ENCODE data around the gene ELL. TPM values are rescaled to one million over a fixed set of nuclear protein-coding genes. Genes with fewer than 3 reads are reported as not detected.
A peak's percentile ranks its signal among the peaks of the same experiment; 100 is the strongest.

ELL gene
- total RNA-seq, 1 donor from 2014 or later: 30.5 TPM

DNA sequence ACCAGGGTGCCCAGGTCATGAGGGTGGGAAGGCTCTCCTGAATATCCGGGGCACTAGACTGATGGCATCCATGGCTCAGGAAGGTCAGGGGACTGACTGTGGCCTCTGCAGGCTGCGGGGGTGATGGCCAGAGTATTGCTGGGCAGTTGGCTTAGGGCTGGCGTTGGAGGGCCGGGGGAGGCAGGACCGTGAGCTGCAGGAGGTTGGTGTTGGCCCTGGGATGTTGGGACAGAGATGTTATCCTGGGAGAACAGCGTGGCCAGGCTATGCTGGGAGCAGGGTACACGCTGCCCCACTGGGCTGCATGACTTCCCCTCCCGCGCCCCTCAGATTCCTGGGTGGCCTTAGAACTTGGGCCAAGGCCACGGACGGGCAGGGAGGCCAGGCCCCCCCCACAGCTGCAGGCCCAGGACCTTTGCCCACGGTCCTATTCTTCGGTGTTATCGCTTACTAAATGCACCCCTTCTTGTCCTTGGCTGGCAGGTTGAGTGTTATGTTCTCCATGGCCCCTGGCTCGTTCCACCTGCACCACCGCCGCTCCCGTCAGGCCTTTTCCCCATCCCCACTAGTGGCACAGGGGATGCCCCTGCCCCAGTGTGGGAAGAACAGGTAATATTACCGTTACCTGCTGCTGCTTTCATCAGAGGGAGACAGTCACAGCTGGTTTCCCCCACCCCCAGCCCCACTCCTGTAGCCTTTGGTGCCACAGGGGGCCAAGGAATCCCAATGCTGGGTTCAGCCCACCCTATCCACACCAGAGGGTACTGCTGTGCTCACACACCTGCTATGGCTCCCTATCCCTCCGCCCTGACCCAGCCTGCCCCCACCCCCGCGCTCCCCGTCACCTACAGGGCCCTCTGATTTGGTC, 80.7 kb downstream of the ELL start:
- peak overlapping the region in 1 of 2 donors; percentile 9 for H3K27ac ChIP-seq
- TF ChIP-seq, protein P1, sequence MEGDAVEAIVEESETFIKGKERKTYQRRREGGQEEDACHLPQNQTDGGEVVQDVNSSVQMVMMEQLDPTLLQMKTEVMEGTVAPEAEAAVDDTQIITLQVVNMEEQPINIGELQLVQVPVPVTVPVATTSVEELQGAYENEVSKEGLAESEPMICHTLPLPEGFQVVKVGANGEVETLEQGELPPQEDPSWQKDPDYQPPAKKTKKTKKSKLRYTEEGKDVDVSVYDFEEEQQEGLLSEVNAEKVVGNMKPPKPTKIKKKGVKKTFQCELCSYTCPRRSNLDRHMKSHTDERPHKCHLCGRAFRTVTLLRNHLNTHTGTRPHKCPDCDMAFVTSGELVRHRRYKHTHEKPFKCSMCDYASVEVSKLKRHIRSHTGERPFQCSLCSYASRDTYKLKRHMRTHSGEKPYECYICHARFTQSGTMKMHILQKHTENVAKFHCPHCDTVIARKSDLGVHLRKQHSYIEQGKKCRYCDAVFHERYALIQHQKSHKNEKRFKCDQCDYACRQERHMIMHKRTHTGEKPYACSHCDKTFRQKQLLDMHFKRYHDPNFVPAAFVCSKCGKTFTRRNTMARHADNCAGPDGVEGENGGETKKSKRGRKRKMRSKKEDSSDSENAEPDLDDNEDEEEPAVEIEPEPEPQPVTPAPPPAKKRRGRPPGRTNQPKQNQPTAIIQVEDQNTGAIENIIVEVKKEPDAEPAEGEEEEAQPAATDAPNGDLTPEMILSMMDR (IDR thresholded peaks at IDR 0.05): no peak
- H3K9me3 ChIP-seq: no peaks in the 10 kb centered on the region
- H3K27me3 ChIP-seq: no peaks in the 10 kb centered on the region
- peaks cover 25 to 34% of the 10 kb centered on the region in 2 donors for H3K36me3 ChIP-seq
- intact Hi-C loops (cut with DNase I): no loop called here
- no peak overlapping the region for H3K4me3 ChIP-seq
- peaks cover 12 to 27% of the 10 kb centered on the region in 2 donors for H3K4me1 ChIP-seq
- DNase-seq (ENCODE audit: low spot score in 2 of 2): no peak

DNA sequence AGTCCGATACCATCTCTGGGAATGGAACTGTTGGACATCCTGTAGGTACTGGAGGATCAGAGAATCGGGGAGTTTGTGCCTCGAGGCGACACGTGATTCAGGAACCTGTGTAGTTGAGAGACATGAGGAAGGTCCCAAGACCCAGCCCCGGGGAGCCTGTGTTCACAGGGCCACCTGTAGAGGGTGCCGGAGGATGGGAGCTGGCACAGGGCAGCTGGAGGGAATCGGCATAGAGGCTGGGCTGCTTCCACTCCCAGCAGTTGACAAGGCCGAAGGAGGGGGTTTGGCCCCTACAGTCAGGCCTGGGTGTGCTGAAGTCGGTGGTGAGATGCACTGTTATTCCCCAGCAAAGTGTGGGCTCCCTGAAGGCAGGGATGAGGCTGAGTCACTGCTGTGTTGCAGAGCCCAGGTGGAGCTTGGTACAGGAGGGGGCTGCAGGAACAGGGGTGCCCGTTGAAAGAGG, 81.4 kb downstream of the ELL start:
- intact Hi-C loops (cut with DNase I): no loop called here

DNA sequence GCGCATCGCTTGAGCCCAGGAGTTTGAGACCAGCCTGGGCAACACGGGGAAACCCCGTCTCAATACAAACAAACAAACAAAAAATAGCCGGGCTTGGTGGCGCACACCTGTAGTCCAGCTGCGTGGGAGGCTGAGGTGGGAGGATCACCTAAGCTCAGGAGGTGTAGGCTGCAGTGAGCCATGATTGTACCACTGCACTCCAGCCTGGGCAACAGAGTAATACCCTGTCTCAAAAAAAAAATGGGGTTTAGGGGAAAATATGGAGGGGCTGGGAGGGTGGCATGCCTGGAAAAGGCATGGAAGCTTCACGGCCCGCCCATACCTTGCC, 82.0 kb downstream of the ELL start:
- intact Hi-C loops (cut with DNase I): no loop called here
- Histone ChIP-seq H3K27ac (peak overlapping the region in 1 of 2 donors; percentile 86), H3K4me1 (peaks cover 12 to 27% of the 10 kb centered on the region in 2 donors), H3K36me3 (peaks cover 15 to 30% of the 10 kb centered on the region in 2 donors), H3K4me3 (no peak overlapping the region), H3K9me3 (no peaks in the 10 kb centered on the region), H3K27me3 (no peaks in the 10 kb centered on the region)
- no peak for DNase-seq (ENCODE audit: low spot score in 2 of 2)
- TF ChIP-seq, protein P1 (IDR thresholded peaks at IDR 0.05): no peak

More for the DNA sequence above, 81.4 kb downstream of the ELL start:
- TF ChIP-seq, protein P1 (IDR thresholded peaks at IDR 0.05): no peak
- Histone ChIP-seq H3K36me3 (peaks cover 20 to 34% of the 10 kb centered on the region in 2 donors), H3K4me3 (no peak overlapping the region), H3K9me3 (no peaks in the 10 kb centered on the region), H3K27me3 (no peaks in the 10 kb centered on the region), H3K4me1 (peaks cover 12 to 27% of the 10 kb centered on the region in 2 donors), H3K27ac (peak overlapping the region in 1 of 2 donors; percentile 9)
- DNase-seq (ENCODE audit: low spot score in 2 of 2): no peak

DNA sequence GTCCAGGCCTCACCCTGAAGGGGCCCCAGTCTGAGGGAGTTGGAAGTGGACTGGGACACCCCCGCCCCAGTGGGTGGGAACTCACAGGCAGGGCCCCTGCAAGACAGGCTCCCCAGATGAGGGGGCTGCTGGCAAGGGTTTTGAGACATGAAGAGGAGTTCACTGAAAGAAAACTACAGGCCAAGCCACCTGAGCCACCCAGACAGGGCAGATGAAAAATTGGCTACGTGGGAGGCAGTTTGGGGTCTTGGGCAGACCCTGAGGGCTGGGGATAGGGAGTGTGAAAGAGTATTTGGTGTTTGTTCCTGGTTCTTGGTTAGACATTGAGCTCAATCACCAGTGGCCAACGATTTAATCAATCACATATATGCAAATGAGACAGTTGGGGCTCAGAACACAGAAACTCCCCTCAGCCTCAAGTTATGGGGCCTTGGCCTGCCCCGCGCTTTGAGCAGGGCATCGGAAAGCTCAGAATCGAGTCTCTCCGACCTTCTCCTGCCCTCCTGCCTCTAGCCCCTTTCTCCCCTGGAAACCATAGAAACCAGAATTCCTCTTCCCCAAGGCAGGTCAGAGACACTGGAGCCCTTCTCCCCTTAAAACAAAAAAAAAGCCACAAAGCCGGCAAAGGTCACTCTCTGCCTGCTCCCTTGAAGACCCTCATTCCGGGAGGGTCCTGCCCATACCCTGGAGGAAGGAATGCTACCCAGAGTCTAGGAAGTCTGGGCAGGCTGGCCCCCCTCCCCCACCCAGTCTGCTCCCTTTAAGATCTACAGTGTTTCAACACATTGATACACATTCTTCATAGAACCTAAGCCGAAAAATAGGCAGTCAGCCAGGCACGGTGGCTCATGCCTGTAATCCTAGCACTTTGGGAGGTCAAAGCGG, 82.6 kb downstream of the ELL start:
- Histone ChIP-seq H3K36me3 (peaks cover 9 to 28% of the 10 kb centered on the region in 2 donors), H3K4me1 (peaks cover 12 to 27% of the 10 kb centered on the region in 2 donors), H3K9me3 (no peaks in the 10 kb centered on the region), H3K4me3 (peak overlapping the region in 1 of 2 donors; percentile 73), H3K27ac (peak overlapping the region; percentile 84 to 86), H3K27me3 (no peaks in the 10 kb centered on the region)
- no peak for DNase-seq (ENCODE audit: low spot score in 2 of 2)
- intact Hi-C loops (cut with DNase I): no loop called here
- TF ChIP-seq, protein P1 (IDR thresholded peaks at IDR 0.05): no peak

DNA sequence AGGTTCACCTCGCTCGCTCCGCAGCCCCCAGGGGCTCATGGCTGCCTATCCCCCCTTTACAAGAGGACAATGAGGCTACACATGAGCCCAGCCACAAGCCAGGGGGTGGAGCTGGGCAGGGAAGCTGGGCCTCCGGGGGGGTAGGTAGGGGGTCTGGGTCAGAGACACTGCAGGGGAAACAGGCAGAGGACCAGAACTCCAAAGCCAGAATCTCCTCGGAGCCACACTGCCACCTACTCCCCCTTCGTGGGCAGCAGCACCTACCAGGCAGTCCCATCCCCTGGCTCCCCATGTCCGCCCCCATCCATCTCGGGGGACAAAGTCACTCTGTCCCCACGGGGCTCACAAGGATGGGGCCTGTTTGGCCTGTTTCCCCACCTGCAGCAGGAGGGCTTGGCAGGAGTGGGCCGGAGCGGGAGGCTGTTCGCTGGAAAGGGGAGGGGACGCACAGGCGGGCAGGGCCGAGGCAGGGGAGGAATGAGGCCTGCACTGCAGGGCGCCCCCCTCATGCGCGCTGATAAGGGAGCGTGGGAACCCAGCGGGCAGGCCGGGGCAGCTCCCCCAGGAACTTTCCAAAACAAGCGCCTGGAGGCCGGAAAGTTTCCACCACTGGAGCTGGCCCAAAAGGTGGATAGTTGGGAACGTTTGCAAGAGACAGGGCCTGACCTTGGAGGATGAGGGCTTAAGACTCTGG, 83.4 kb downstream of the ELL start:
- TF ChIP-seq, protein P1 (IDR thresholded peaks at IDR 0.05): no peak
- peaks cover 16 to 32% of the 10 kb centered on the region in 2 donors for H3K4me1 ChIP-seq
- intact Hi-C loops (cut with DNase I): no loop called here
- H3K9me3 ChIP-seq: no peaks in the 10 kb centered on the region
- peak in 1 of 2 donors; percentile 86 for DNase-seq (ENCODE audit: low spot score in 2 of 2)
- peaks cover 3 to 20% of the 10 kb centered on the region in 2 donors for H3K36me3 ChIP-seq
- no peaks in the 10 kb centered on the region for H3K27me3 ChIP-seq
- peak overlapping the region; percentile 84 to 86 for H3K27ac ChIP-seq
- peak overlapping the region; percentile 64 to 73 for H3K4me3 ChIP-seq
